GM21723 (cell line): ENCODE data around the gene NWD2.
"Not testable (repeated sequence)": the region's sequence is repeated elsewhere in the genome, so short reads cannot be mapped to it uniquely, and the experiment has no call there.

Experiments
- ATAC-seq: cut with Tn5 transposase; IDR thresholded peaks from one replicate; pipeline ENCODE4 v1.9.1; 2021; ENCODE audit warnings: mild to moderate bottlenecking, moderate library complexity; ENCODE audit not compliant: unreplicated experiment

The NWD2 gene

DNA sequence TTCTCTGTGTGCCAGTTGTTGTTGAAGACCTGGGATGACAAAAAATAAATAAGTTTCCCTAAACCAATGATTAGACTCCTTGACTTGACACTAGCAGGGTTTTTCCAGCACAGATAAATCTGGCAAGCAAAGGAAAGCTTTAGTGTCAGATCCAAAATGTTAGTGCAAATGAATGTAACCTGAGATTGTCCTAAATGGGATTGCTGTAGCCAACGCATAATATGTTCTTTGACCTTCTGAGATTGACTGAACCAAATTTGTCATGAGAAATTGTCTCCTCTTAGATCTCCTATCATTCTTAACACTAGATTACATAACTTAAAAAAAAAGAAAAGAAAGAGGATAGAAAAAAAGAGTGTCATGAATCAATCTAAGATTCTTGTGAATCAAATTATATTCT, 245.2 kb downstream of the NWD2 start:
- no peak for ATAC-seq

DNA sequence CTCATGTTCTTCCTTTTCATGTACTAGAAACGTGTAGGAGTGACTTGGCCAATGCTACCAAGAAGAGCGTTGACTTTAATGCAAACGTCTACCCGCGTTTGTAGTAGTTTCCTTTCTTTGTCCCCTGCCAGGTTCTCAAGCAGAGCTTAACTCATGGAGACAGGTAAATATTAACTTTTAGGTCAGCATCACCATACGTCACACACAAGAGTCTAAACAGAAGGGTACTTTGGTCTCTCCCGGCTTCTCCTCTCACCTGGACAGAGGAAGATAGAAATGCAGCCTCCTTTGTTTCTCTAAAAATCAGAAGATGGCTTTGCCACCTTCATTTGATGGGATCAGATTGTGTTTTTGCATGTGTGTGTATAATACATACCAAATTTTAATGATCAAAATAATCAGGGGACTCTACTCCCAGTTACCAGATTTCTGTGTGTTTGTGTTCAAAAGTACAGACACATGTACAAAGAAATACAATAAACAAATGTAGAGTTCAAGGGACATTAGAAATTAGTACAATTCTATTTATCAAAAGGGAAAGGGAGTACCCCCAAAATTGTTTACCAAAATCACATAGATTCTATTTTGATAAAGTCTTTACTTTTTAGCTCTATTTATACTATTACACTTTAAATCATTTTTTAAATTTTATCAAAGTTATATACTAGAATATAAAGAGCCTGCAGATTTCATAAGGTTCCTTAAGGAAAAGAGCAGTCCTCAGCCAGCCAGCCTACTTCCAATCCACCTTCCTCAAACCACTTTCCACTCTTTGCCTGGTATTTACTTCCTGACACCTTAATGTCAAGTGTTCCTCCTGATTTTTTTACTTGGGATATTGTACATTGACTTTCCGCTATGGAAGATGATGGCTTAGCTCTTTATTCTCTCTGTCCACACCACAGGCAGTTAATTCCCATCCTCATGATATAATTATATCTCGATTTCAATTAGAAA, 246.1 kb downstream of the NWD2 start:
- ATAC-seq: no peak

DNA sequence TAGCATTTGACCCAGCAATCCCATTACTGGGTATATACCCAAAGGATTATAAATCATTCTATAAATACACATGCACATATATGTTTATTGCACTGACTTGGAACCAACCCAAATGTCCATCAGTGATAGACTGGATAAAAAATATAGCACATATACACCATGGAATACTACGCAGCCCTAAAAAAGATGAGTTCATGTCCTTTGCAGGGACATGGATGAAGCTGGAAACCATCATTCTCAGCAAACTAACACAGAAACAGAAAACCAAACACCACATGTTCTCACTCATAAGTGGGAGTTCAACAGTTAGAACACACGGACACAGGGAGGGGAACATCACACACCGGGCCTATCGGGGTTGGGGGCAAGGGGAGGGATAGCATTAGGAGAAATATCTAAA, 250.8 kb downstream of the NWD2 start:
- not testable (repeated sequence) for ATAC-seq
